Motor neuron (in vitro differentiated cells): ENCODE results near the gene CNNM4. TPM values are rescaled to one million over a fixed set of nuclear protein-coding genes. Genes with fewer than 3 reads are reported as not detected.
"Not testable (repeated sequence)": the region's sequence is repeated elsewhere in the genome, so short reads cannot be mapped to it uniquely, and the experiment has no call there.

Experiments used
- ATAC-seq, 8 experiments: fragments of 200-7000 bp; cut with Tn5 transposase; replicated peaks in 6 of 8; 2 replicates each; pipeline ENCODE4 v1.8.0; 2021; ENCODE audit warnings: mild to moderate bottlenecking in 8 of 8, moderate library complexity in 8 of 8
- H3K27ac ChIP-seq, 2 donors: fragments of 250-450 bp; sonication (Bioruptor Pico); 2 replicates each; pipeline ENCODE4 v1.9.0; 2021; ENCODE audit warnings: antibody characterized with exemption in 2 of 2, mild to moderate bottlenecking in 2 of 2, moderate library complexity in 1 of 2
- H3K4me1 ChIP-seq, 2 donors: fragments of 250-450 bp; sonication (Bioruptor Pico); replicated peaks in 1 of 2; 2 replicates each; pipeline ENCODE4 v1.6.1; 2021; ENCODE audit warnings: antibody characterized with exemption in 2 of 2, mild to moderate bottlenecking in 2 of 2, moderate library complexity in 1 of 2
- H3K4me3 ChIP-seq, 5 donors: fragments of 250-450 bp; sonication (Bioruptor Pico); 2 replicates each; pipeline ENCODE4 v1.9.0; 2021; ENCODE audit warnings: antibody characterized with exemption in 5 of 5, mild to moderate bottlenecking in 5 of 5, moderate library complexity in 4 of 5
- WGBS, 10 experiments: fragments of 450-650 bp; shearing (Covaris generic); methylation state at CpG; one replicate each; pipeline ENCODE4 v1.0.0; 2022; 5-methylcytosine and 5-hydroxymethylcytosine counted together
- in situ Hi-C, 9 experiments: fragments of 400-800 bp; cut with MboI; loops; one replicate each; pipeline ENCODE4 v1.15.0; 2021; ENCODE audit warnings: low sequenced_read_pairs in 9 of 9, low pct_unique_long_range_greater_than_20kb in 2 of 9; ENCODE audit not compliant: unreplicated experiment in 9 of 9
- total RNA-seq, 8 experiments: library from RNA; unstranded; fragments of 300-600 nt; gene quantifications; 2 replicates each; pipeline versions ENCODE4 v1.2.3 to v1.2.4, GENCODE V29; 2022

The CNNM4 gene
- total RNA-seq, 8 experiments from 2014 or later, result 2.0 to 15.7 (median 6.1) TPM

GRCh38 chr2:96801786-96802595 lies 41.3 kb downstream of the CNNM4 start:
- H3K4me1 ChIP-seq, result no peaks in the 10 kb centered on the region
- no peak overlapping the region for H3K4me3 ChIP-seq
- no peak for ATAC-seq
- WGBS, 10 experiments, result 80 to 100% (median 96%) methylated on average over 1 to 5 of the region's 10 CpGs; no CpG with 5 or more reads in 3 of the 10 experiments
- no peak overlapping the region for H3K27ac ChIP-seq
- in situ Hi-C loops, result no loop called here

GRCh38 chr2:96802721-96803120 lies 42.0 kb downstream of the CNNM4 start:
- no peaks in the 10 kb centered on the region for H3K4me1 ChIP-seq
- no peak for ATAC-seq
- no peak overlapping the region for H3K27ac ChIP-seq
- in situ Hi-C loops, result no loop called here
- no peak overlapping the region for H3K4me3 ChIP-seq
- WGBS, 10 experiments, result 89 to 100% (median 94%) methylated on average over 3 to 6 of the region's 7 CpGs; no CpG with 5 or more reads in 6 of the 10 experiments

GRCh38 chr2:96804986-96805385 lies 44.3 kb downstream of the CNNM4 start:
- H3K27ac ChIP-seq, result no peak overlapping the region
- in situ Hi-C loops, result no loop called here
- H3K4me1 ChIP-seq, result no peaks in the 10 kb centered on the region
- H3K4me3 ChIP-seq, result no peak overlapping the region
- ATAC-seq, result no peak

- 80 to 100% (median 100%) methylated on average over 1 of the region's 20 CpGs; no CpG with 5 or more reads in 2 of the 10 experiments for WGBS, 10 experiments
- H3K4me1 ChIP-seq, in situ Hi-C loops, H3K4me3 ChIP-seq, H3K27ac ChIP-seq, ATAC-seq: not testable (repeated sequence)
These were observed 45.2 kb downstream of the CNNM4 start for GRCh38 chr2:96805946-96806345.

GRCh38 chr2:96806468-96807126 lies 45.9 kb downstream of the CNNM4 start:
- WGBS, 10 experiments, result 78 to 96% (median 94%) methylated on average over 8 to 21 of the region's 23 CpGs
- Histone ChIP-seq H3K4me3 (no peak overlapping the region), H3K27ac (no peak overlapping the region), H3K4me1 (no peaks in the 10 kb centered on the region)
- no peak for ATAC-seq
- in situ Hi-C loops, result no loop called here

DNA sequence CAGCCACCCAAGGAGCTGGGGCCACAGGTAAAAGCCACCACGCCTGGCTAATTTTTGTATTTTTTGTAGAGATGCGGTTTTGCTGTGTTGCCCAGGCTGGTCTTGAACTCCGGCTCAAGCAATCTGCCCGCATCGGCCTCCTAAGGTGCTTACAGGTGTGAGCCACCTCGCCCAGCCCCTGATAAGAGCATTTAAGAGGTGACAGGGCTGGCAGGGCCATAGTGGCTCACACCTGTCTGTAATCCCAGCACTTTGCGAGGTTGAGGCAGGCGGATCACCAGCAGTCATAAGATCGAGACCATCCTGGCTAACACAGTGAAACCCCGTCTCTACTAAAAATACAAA lies 46.4 kb downstream of the CNNM4 start:
- ATAC-seq, result no peak
- H3K4me1 ChIP-seq, result no peaks in the 10 kb centered on the region
- H3K27ac ChIP-seq, result no peak overlapping the region
- 80 to 100% (median 97%) methylated on average over 1 to 9 of the region's 10 CpGs; no CpG with 5 or more reads in 3 of the 10 experiments for WGBS, 10 experiments
- in situ Hi-C loops, result no loop called here
- no peak overlapping the region for H3K4me3 ChIP-seq

DNA sequence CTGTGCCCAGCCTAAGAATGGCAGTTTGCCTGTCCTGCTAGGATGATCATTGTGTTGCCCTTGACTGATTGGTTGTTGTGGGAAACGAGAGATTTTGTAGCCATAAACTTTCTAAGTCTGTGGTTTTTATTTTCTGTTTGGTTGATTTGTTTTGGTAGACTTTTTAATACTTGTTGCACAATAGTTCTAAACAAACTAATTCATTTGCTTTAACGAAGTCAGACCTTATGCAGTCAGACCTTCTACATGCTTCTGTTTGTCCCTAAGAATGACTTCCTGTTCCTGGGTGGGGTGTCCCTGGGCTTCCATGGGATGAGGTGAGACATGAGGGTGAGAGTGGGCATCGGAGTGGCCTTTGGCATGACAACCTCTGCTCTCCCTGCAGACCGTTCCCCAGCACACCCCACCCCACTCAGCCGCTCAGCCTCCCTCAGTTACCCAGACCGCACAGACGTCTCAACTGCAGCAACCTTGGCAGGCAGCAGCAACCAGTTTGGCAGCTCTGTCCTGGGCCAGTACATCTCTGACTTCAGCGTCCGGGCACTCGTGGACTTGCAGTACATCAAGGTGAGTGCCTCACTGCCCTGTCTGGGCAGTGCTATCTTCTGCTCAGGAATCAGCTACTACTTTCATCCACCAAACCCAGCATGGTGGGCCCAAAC lies 47.6 kb downstream of the CNNM4 start:
- ATAC-seq, result no peak
- Histone ChIP-seq H3K4me1 (no peaks in the 10 kb centered on the region), H3K4me3 (no peak overlapping the region), H3K27ac (no peak overlapping the region)
- WGBS, 10 experiments, result 31 to 100% (median 86%) methylated on average over 1 to 4 of the region's 10 CpGs; no CpG with 5 or more reads in 4 of the 10 experiments
- in situ Hi-C loops, result no loop called here

DNA sequence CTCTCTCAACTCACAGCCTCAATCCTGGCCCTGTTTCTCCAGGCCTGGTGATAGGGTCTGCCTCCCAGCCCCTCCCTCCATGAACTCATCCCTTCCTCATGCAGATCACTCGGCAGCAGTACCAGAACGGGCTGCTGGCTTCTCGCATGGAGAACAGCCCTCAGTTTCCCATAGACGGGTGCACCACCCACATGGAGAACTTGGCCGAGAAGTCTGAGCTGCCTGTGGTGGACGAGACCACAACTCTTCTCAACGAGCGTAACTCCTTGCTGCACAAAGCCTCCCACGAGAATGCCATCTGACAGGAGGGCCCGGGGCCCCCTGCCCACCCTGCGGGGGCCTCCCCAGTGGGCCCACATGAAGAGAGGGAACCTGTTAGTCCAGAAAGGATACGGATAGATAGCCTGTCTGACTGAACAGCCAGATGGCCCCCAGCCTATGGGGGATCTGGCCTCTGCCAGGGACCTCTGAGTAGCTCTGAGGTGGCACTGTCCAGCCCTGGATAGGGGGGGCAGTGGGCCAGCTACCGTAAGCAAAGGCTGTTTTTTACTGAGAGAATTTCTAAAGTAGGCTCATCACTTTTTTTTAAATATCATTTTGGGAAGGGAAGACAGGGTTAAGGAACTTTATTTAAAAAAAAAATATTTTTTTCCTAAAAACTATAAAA lies 48.6 kb downstream of the CNNM4 start:
- no peak for ATAC-seq
- Histone ChIP-seq H3K27ac (no peak overlapping the region), H3K4me1 (no peaks in the 10 kb centered on the region), H3K4me3 (no peak overlapping the region)
- 80 to 96% (median 80%) methylated on average over 1 to 7 of the region's 13 CpGs; no CpG with 5 or more reads in 5 of the 10 experiments for WGBS, 10 experiments
- in situ Hi-C loops, result no loop called here

DNA sequence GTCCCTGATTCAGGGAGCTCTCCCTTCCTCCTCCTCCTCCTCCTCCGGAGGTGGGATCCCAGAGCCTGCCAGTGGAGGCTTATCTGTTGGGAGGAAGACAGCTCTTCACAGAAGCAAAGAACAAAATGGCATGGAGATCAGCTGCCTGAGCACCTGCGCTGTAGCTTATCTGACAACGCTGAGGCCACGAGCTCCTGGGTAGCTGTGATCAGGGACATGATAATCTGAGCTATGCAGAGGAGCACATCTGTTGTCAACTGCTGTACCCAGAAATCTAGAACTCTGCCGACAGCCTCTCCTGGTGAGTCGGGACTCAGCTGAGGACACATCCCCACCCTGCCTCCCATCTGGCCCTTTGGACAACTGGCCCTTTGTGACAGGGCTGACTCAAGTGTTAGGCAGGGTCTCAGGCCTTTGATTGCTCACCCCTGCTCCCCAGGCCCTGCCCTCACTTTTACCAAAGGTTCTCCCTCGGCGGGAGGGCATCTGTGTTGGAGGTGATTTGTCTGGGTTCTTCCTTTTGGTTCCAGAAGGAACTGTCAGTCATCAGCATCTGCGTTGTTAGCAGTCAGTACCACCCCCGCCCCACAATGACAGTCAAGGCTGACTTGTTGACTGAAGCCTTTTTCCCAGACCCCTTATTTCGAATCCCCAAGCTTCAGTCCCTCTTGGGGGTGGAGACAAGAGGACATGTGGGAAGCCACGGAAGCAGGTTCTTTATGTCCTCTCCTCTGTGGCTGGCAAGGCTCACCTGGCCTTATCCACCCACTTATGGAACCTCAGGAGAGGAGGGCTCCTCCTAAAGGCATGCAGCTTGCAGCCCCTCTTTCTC lies 49.5 kb downstream of the CNNM4 start:
- 20 to 100% (median 81%) methylated on average over 1 to 6 of the region's 12 CpGs; no CpG with 5 or more reads in 4 of the 10 experiments for WGBS, 10 experiments
- in situ Hi-C loops, result no loop called here
- Histone ChIP-seq H3K4me3 (no peak overlapping the region), H3K4me1 (no peaks in the 10 kb centered on the region), H3K27ac (no peak overlapping the region)
- no peak for ATAC-seq

GRCh38 chr2:96810783-96811192 lies 50.1 kb downstream of the CNNM4 start:
- H3K4me1 ChIP-seq, result no peaks in the 10 kb centered on the region
- no peak for ATAC-seq
- no peak overlapping the region for H3K27ac ChIP-seq
- H3K4me3 ChIP-seq, result no peak overlapping the region
- WGBS, 10 experiments, result 60 to 100% (median 94%) methylated on average over 1 to 4 of the region's 5 CpGs; no CpG with 5 or more reads in 5 of the 10 experiments
- in situ Hi-C loops, result no loop called here

GRCh38 chr2:96811917-96812316 lies 51.2 kb downstream of the CNNM4 start:
- H3K27ac ChIP-seq, result no peak overlapping the region
- no peak overlapping the region for H3K4me3 ChIP-seq
- H3K4me1 ChIP-seq, result no peaks in the 10 kb centered on the region
- in situ Hi-C loops, result no loop called here
- WGBS, 10 experiments, result 35 to 92% (median 77%) methylated on average over 1 to 3 of the region's 3 CpGs; no CpG with 5 or more reads in 2 of the 10 experiments
- no peak for ATAC-seq

- peaks cover 11 to 14% of the 10 kb centered on the region in 2 donors for H3K4me1 ChIP-seq
- no peak overlapping the region for H3K27ac ChIP-seq
- no peak for ATAC-seq
- H3K4me3 ChIP-seq, result no peak overlapping the region
- in situ Hi-C loops, result no loop called here
- WGBS, 10 experiments, result 69 to 100% (median 91%) methylated on average over 1 to 4 of the region's 4 CpGs; no CpG with 5 or more reads in 2 of the 10 experiments
These were observed 53.0 kb downstream of the CNNM4 start for GRCh38 chr2:96813656-96814055.
